OCI-LY7 (cell line): ENCODE results near the gene GOT1.

Experiments used
- CTCF ChIP-seq: fragments of 200-600 bp; sonication (generic); conservative IDR thresholded peaks from 2 replicates; pipeline ENCODE4 v1.5.1; 2014; ENCODE audit warnings: mild to moderate bottlenecking, antibody characterized with exemption, low read length, moderate library complexity, mixed read lengths
- EZH2phosphoT487 ChIP-seq: fragments of 200-600 bp; sonication (generic); IDR thresholded peaks from 2 replicates; pipeline ENCODE4 v1.6.1; 2018; ENCODE audit warnings: low read depth, borderline replicate concordance, mild to moderate bottlenecking, mixed run types, antibody characterized with exemption, low read length, moderate library complexity, mixed read lengths

DNA sequence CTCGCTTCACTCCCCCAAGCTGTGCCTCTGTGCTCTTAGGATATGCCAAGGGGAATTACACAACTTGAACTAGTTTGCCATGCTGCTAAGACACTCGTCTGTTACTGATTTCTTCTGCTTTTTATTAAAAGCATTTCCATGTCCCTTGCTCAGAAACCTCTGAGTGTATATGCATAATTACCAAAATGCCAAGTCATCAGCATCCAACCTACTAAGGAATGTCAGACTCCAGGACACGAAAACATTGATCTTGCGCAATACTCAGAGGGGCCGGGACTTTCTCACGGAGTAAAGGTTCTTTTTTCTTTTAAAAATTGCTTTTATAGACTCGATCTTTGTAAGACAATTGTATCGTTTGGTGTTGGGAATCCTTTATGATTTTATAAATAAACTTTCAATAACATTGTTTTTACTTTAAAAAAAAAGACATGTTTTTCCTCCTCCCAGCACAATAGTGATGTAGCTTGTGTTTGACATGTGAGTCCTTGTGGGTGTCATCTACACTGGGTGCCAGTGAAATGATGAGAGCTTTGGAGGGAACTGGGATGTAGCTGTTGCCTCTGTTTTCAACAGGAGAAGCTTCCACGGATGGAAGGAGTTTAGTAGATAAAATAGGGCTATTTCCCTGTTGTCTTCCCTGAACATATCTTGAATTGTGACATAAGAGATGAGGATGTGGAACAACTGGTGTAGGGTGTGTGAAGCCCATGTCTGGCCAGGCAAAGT is 57.7 kb downstream of the GOT1 start:
- TF ChIP-seq CTCF = no peak
- TF ChIP-seq EZH2phosphoT487 = no peak
